Kidney (tissue), 14 donors: ENCODE results near the gene FANCC. TPM values are rescaled to one million over a fixed set of nuclear protein-coding genes. Genes with fewer than 3 reads are reported as not detected.

Experiments
- DNase-seq, 5 donors: peaks; one replicate each; pipeline ENCODE4 v3.0.0-alpha.2; 2013 to 2020
- FAIRE-seq: peaks from 2 replicates; lab custom pipeline; 2012; peaks lifted over from hg19 to GRCh38; lab: Jason Lieb, UNC
- H3K27ac ChIP-seq, 2 donors: one replicate each; pipeline ENCODE4 v1.7.0; 2013; ENCODE audit warnings: low read depth in 2 of 2, low read length in 2 of 2, inconsistent platforms in 1 of 2
- H3K27me3 ChIP-seq: one replicate; pipeline ENCODE4 v1.7.1; 2013; ENCODE audit warnings: low read length, inconsistent platforms; ENCODE audit not compliant: control insufficient read depth, insufficient read depth
- H3K36me3 ChIP-seq, 3 donors: one replicate each; pipeline versions ENCODE4 v1.7.0 to v1.7.1; 2013; ENCODE audit warnings: low read length in 3 of 3, control low read depth in 1 of 3, inconsistent platforms in 1 of 3; ENCODE audit not compliant: insufficient read depth in 3 of 3, control insufficient read depth in 2 of 3
- H3K4me1 ChIP-seq, 3 donors: one replicate each; pipeline versions ENCODE4 v1.7.0 to v1.7.1; 2013; ENCODE audit warnings: low read length in 3 of 3, inconsistent platforms in 1 of 3, low read depth in 1 of 3; ENCODE audit not compliant: control insufficient read depth in 2 of 3, insufficient read depth in 2 of 3
- H3K4me3 ChIP-seq, 3 donors: one replicate each; pipeline versions ENCODE4 v1.7.0 to v1.8.1; 2013; ENCODE audit warnings: low read length in 3 of 3, control low read depth in 1 of 3, inconsistent platforms in 1 of 3
- H3K9ac ChIP-seq, 3 donors: one replicate each; pipeline versions ENCODE4 v1.7.0 to v1.7.1; 2013; ENCODE audit warnings: low read length in 3 of 3, control low read depth in 1 of 3, inconsistent platforms in 1 of 3
- H3K9me3 ChIP-seq, 3 donors: one replicate each; pipeline versions ENCODE4 v1.7.0 to v1.7.1; 2013; ENCODE audit warnings: low read length in 3 of 3, control low read depth in 1 of 3, inconsistent platforms in 1 of 3; ENCODE audit not compliant: control insufficient read depth in 2 of 3, insufficient read depth in 1 of 3
- CTCF ChIP-seq: IDR thresholded peaks from 3 replicates; pipeline ENCODE4 v1.5.1; 2012; ENCODE audit warnings: mild to moderate bottlenecking, moderate library complexity, borderline replicate concordance; ENCODE audit not compliant: insufficient read depth; ENCODE audit errors: extremely low read depth
- intact Hi-C: fragments of 100-400 bp; cut with DNase I; formaldehyde crosslinking; loops from one replicate; pipeline ENCODE4 v1.11.1; 2022
- polyA plus RNA-seq: library from polyadenylated mRNA; stranded (reverse); fragments of 350-450 nt; fragmentation: Illumina TruSeq; extraction: RNeasy Lipid Tissue Mini Kit (QIAGEN cat#74804); gene quantifications from one replicate; pipeline ENCODE4 v1.2.3, GENCODE V29; 2014; ENCODE audit warnings: low read depth, low replicate concordance; ENCODE audit not compliant: insufficient read depth
- total RNA-seq: library from RNA; stranded (reverse); fragmentation: NEBNext Ultra II Directional; extraction: Animal tissue kit (Norgen Biotek cat#: 25700); gene quantifications from one replicate; pipeline ENCODE4 v1.2.1, GENCODE V29; 2021
- donor health status: control.
- donor health status: control.
- donor health status: control.
- donor health status: control.
- donor health status: control.
- donor health status: DM: yes; HTN: yes; CAD: no.
- donor health status: Normal renal cell carcinoma (clear cell type).

FANCC gene
- total and polyA plus RNA-seq, 2 donors from 2014 or later, result 7.5 to 10.8 TPM

- intact Hi-C loops, result no loop called here
- Histone ChIP-seq H3K27ac (peak overlapping the region; percentile 9 to 68), H3K9me3 (no peaks in the 10 kb centered on the region), H3K36me3 (peaks cover 6 to 54% (median 14%) of the 10 kb centered on the region in 3 donors), H3K4me3 (no peak overlapping the region), H3K9ac (no peak overlapping the region), H3K27me3 (no peaks in the 10 kb centered on the region), H3K4me1 (peaks cover 0 to 54% (median 51%) of the 10 kb centered on the region in 3 donors)
- no peak for TF ChIP-seq CTCF
- FAIRE-seq, result no peak
- DNase-seq, result peak in 1 of 5 donors; percentile 5
These were observed 254.9 kb downstream of the FANCC start for GRCh38 chr9:95062596-95063065.

- intact Hi-C loops, result no loop called here
- H3K27ac ChIP-seq, result peak overlapping the region in 1 of 2 donors; percentile 9
- DNase-seq, result peak in 1 of 5 donors; percentile 8
- no peaks in the 10 kb centered on the region for H3K27me3 ChIP-seq
- H3K9me3 ChIP-seq, result no peaks in the 10 kb centered on the region
- TF ChIP-seq CTCF, result no peak
- no peak overlapping the region for H3K4me3 ChIP-seq
- H3K36me3 ChIP-seq, result peaks cover 5 to 48% (median 14%) of the 10 kb centered on the region in 3 donors
- no peak overlapping the region for H3K9ac ChIP-seq
- no peak for FAIRE-seq
- peaks cover 0 to 59% (median 48%) of the 10 kb centered on the region in 3 donors for H3K4me1 ChIP-seq
These were observed 255.5 kb downstream of the FANCC start for GRCh38 chr9:95061916-95062595.

GRCh38 chr9:95060916-95061315, 256.6 kb downstream of the FANCC start:
- no peak for TF ChIP-seq CTCF
- Histone ChIP-seq H3K4me1 (peaks cover 2 to 61% (median 49%) of the 10 kb centered on the region in 3 donors), H3K9me3 (no peaks in the 10 kb centered on the region), H3K4me3 (no peak overlapping the region), H3K36me3 (peaks cover 2 to 36% (median 16%) of the 10 kb centered on the region in 3 donors), H3K27ac (no peak overlapping the region), H3K9ac (no peak overlapping the region), H3K27me3 (no peaks in the 10 kb centered on the region)
- intact Hi-C loops, result no loop called here
- no peak for DNase-seq
- FAIRE-seq, result no peak
